Measurements from ENCODE around the gene USP43. TPM values are rescaled to one million over a fixed set of nuclear protein-coding genes. Genes with fewer than 3 reads are reported as not detected.

The USP43 gene
- total RNA-seq, 2 experiments from 2014 or later = 0.48 TPM; not detected in 1

GRCh38 chr17:9760266-9760665 lies 114.9 kb downstream of the USP43 start:
- peaks cover 8% of the 10 kb centered on the region for H3K27me3 Mint-ChIP-seq

GRCh38 chr17:9763643-9764042 lies 118.3 kb downstream of the USP43 start:
- no peak for DNase-seq
- no peak for ATAC-seq (ENCODE audit: low read depth)
- Mint-ChIP-seq H3K27ac (no peak overlapping the region), H3K4me1 (no peaks in the 10 kb centered on the region), H3K27me3 (peaks cover 13% of the 10 kb centered on the region), H3K36me3 (no peaks in the 10 kb centered on the region), H3K9me3 (no peaks in the 10 kb centered on the region), H3K4me3 (no peak overlapping the region)
- POLR2A ChIA-PET = no interaction called here

More at GRCh38 chr17:9760266-9760665, 114.9 kb downstream of the USP43 start:
- no peak for ATAC-seq (ENCODE audit: low read depth)
- no peak overlapping the region for H3K27ac Mint-ChIP-seq
- POLR2A ChIA-PET = no interaction called here
- no peak for DNase-seq
- no peaks in the 10 kb centered on the region for H3K36me3 Mint-ChIP-seq
- no peaks in the 10 kb centered on the region for H3K9me3 Mint-ChIP-seq
- no peaks in the 10 kb centered on the region for H3K4me1 Mint-ChIP-seq
- H3K4me3 Mint-ChIP-seq = no peak overlapping the region

GRCh38 chr17:9765322-9765721 lies 120.0 kb downstream of the USP43 start:
- no peaks in the 10 kb centered on the region for H3K36me3 Mint-ChIP-seq
- peaks cover 11% of the 10 kb centered on the region for H3K27me3 Mint-ChIP-seq
- ATAC-seq (ENCODE audit: low read depth) (no peak), DNase-seq (no peak)
- POLR2A ChIA-PET = no interaction called here
- H3K4me1 Mint-ChIP-seq = no peaks in the 10 kb centered on the region
- H3K9me3 Mint-ChIP-seq = no peaks in the 10 kb centered on the region
- H3K27ac Mint-ChIP-seq = no peak overlapping the region
- H3K4me3 Mint-ChIP-seq = no peak overlapping the region

GRCh38 chr17:9766970-9767369 lies 121.7 kb downstream of the USP43 start:
- POLR2A ChIA-PET = no interaction called here
- no peak for ATAC-seq (ENCODE audit: low read depth)
- Mint-ChIP-seq H3K27ac (no peak overlapping the region), H3K36me3 (no peaks in the 10 kb centered on the region), H3K9me3 (no peaks in the 10 kb centered on the region), H3K4me1 (no peaks in the 10 kb centered on the region), H3K27me3 (peaks cover 6% of the 10 kb centered on the region), H3K4me3 (no peak overlapping the region)
- DNase-seq = no peak

GRCh38 chr17:9767432-9767991 lies 122.2 kb downstream of the USP43 start:
- no peak overlapping the region for H3K27ac Mint-ChIP-seq
- H3K27me3 Mint-ChIP-seq = peaks cover 6% of the 10 kb centered on the region
- no peak for ATAC-seq (ENCODE audit: low read depth)
- no peaks in the 10 kb centered on the region for H3K4me1 Mint-ChIP-seq
- no peak overlapping the region for H3K4me3 Mint-ChIP-seq
- no peaks in the 10 kb centered on the region for H3K36me3 Mint-ChIP-seq
- H3K9me3 Mint-ChIP-seq = no peaks in the 10 kb centered on the region
- POLR2A ChIA-PET = no interaction called here
- DNase-seq = no peak

- DNase-seq (no peak), ATAC-seq (ENCODE audit: low read depth) (no peak)
- H3K4me1 Mint-ChIP-seq = no peaks in the 10 kb centered on the region
- no peak overlapping the region for H3K4me3 Mint-ChIP-seq
- H3K36me3 Mint-ChIP-seq = no peaks in the 10 kb centered on the region
- no peak overlapping the region for H3K27ac Mint-ChIP-seq
- peaks cover 6% of the 10 kb centered on the region for H3K27me3 Mint-ChIP-seq
- POLR2A ChIA-PET = interaction anchor here (0.5 kb wide), 1 partner anchor 10 kb away, joined by 3 read pairs; no protein-coding TSS in a partner anchor
- H3K9me3 Mint-ChIP-seq = no peaks in the 10 kb centered on the region
These were observed 123.1 kb downstream of the USP43 start for GRCh38 chr17:9768381-9768934.

GRCh38 chr17:9769036-9769695 lies 123.8 kb downstream of the USP43 start:
- Mint-ChIP-seq H3K4me3 (no peak overlapping the region), H3K4me1 (no peaks in the 10 kb centered on the region), H3K27ac (no peak overlapping the region), H3K9me3 (no peaks in the 10 kb centered on the region), H3K36me3 (no peaks in the 10 kb centered on the region), H3K27me3 (peaks cover 6% of the 10 kb centered on the region)
- POLR2A ChIA-PET = interaction anchor here (0.5 kb wide), 1 partner anchor 11 kb away, joined by 3 read pairs; no protein-coding TSS in a partner anchor
- ATAC-seq (ENCODE audit: low read depth) = no peak
- DNase-seq = no peak

- Mint-ChIP-seq H3K9me3 (no peaks in the 10 kb centered on the region), H3K27ac (no peak overlapping the region), H3K27me3 (peaks cover 3% of the 10 kb centered on the region), H3K4me3 (no peak overlapping the region), H3K36me3 (no peaks in the 10 kb centered on the region), H3K4me1 (no peaks in the 10 kb centered on the region)
- DNase-seq (no peak), ATAC-seq (ENCODE audit: low read depth) (no peak)
- POLR2A ChIA-PET = no interaction called here
These were observed 126.1 kb downstream of the USP43 start for GRCh38 chr17:9771465-9771864.

- DNase-seq = no peak
- ATAC-seq (ENCODE audit: low read depth) = no peak
- no peak overlapping the region for H3K27ac Mint-ChIP-seq
- POLR2A ChIA-PET = no interaction called here
- no peaks in the 10 kb centered on the region for H3K4me1 Mint-ChIP-seq
- H3K27me3 Mint-ChIP-seq = no peaks in the 10 kb centered on the region
- H3K36me3 Mint-ChIP-seq = no peaks in the 10 kb centered on the region
- H3K9me3 Mint-ChIP-seq = no peaks in the 10 kb centered on the region
- H3K4me3 Mint-ChIP-seq = no peak overlapping the region
These were observed 127.3 kb downstream of the USP43 start for GRCh38 chr17:9772658-9773057.

- Mint-ChIP-seq H3K4me3 (no peak overlapping the region), H3K4me1 (no peaks in the 10 kb centered on the region), H3K27ac (no peak overlapping the region), H3K27me3 (no peaks in the 10 kb centered on the region), H3K36me3 (no peaks in the 10 kb centered on the region), H3K9me3 (no peaks in the 10 kb centered on the region)
- POLR2A ChIA-PET = no interaction called here
- no peak for ATAC-seq (ENCODE audit: low read depth)
- DNase-seq = no peak
These were observed 131.6 kb downstream of the USP43 start for GRCh38 chr17:9776911-9777310.

Other genes with a start within 250 kb of the USP43 start
- 10 to 100 TPM; 62.6 to 68.9 TPM for gene STX8, start 69.7 kb upstream of the USP43 start, total RNA-seq
- gene CFAP52, start 68.9 kb upstream of the USP43 start, total RNA-seq = not detected
- not detected for gene DHRS7C, start 146.1 kb downstream of the USP43 start, total RNA-seq
- not detected for gene GSG1L2, start 176.6 kb downstream of the USP43 start, total RNA-seq
- not detected for gene GLP2R, start 180.4 kb downstream of the USP43 start, total RNA-seq